Panc1 (cell line): ENCODE measurements around the gene TBC1D9B.

Source experiments
- CTCF ChIP-seq: fragments of 450-650 bp; IDR thresholded peaks from 2 replicates; pipeline ENCODE4 v1.5.1; 2017; ENCODE audit warnings: mild to moderate bottlenecking
- POLR2AphosphoS5 ChIP-seq: IDR thresholded peaks from 2 replicates; pipeline ENCODE4 v1.6.1; 2012; ENCODE audit warnings: mild to moderate bottlenecking, low read depth, low read length, moderate library complexity
- REST ChIP-seq, 2 experiments: IDR thresholded peaks; 2 replicates each; pipeline ENCODE4 v1.6.1; 2011 to 2012; ENCODE audit warnings: low read depth in 2 of 2, control low read depth in 1 of 2, low read length in 1 of 2, mild to moderate bottlenecking in 1 of 2, moderate library complexity in 1 of 2; ENCODE audit not compliant: insufficient read depth in 1 of 2
- SIN3A ChIP-seq: IDR thresholded peaks from 2 replicates; pipeline ENCODE4 v1.6.1; 2012; ENCODE audit warnings: low read depth, mild to moderate bottlenecking, low read length, moderate library complexity, borderline replicate concordance; ENCODE audit not compliant: insufficient read depth

GRCh38 chr5:179864686-179865085, 43.0 kb downstream of the TBC1D9B start:
- TF ChIP-seq CTCF (no peak), POLR2AphosphoS5 (no peak), SIN3A (no peak), REST (IDR thresholded peaks at IDR 0.05; ENCODE audit: insufficient read depth in 1 of 2, low read depth in 2 of 2, low read length in 1 of 2) (no peak)
